ENCODE data around the gene MDP1.

DNA sequence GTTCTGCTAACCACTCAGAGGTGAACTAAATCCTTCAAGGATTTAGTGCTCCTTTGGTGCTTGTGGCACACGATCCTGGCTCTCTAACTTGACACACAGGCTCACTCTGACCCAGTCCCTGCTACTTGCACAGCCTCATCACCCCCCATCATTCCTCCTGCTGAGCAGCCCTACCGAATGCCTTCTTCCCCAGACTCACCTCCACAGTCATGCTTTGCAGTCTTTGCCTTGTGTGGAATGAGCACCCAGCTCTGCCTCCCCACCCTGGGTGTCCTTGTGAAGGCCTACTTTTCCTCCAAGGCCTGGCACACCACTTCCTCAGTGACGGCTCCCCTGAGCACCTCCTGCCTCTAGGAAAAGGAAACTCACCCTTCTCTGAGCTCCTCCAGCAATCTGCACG lies 34.5 kb upstream of the MDP1 start:
- TF ChIP-seq POLR2A (IDR thresholded peaks at IDR 0.05): no peak
- TF ChIP-seq, protein P1, sequence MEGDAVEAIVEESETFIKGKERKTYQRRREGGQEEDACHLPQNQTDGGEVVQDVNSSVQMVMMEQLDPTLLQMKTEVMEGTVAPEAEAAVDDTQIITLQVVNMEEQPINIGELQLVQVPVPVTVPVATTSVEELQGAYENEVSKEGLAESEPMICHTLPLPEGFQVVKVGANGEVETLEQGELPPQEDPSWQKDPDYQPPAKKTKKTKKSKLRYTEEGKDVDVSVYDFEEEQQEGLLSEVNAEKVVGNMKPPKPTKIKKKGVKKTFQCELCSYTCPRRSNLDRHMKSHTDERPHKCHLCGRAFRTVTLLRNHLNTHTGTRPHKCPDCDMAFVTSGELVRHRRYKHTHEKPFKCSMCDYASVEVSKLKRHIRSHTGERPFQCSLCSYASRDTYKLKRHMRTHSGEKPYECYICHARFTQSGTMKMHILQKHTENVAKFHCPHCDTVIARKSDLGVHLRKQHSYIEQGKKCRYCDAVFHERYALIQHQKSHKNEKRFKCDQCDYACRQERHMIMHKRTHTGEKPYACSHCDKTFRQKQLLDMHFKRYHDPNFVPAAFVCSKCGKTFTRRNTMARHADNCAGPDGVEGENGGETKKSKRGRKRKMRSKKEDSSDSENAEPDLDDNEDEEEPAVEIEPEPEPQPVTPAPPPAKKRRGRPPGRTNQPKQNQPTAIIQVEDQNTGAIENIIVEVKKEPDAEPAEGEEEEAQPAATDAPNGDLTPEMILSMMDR (IDR thresholded peaks at IDR 0.05): no peak

All from uterus (tissue), 2 donors.